Muscle layer of colon (tissue), 2 donors: ENCODE data around the gene SUFU.
"Not testable (repeated sequence)": the region's sequence is repeated elsewhere in the genome, so short reads cannot be mapped to it uniquely, and the experiment has no call there.

Source experiments
- H3K27ac ChIP-seq: one replicate; pipeline ENCODE4 v1.7.0; 2013; ENCODE audit warnings: low read depth, mild to moderate bottlenecking, low read length, moderate library complexity
- H3K27me3 ChIP-seq, 2 donors: one replicate each; pipeline ENCODE4 v1.7.0; 2013; ENCODE audit warnings: low read length in 2 of 2, mild to moderate bottlenecking in 2 of 2; ENCODE audit not compliant: insufficient read depth in 2 of 2, control insufficient read depth in 1 of 2
- H3K36me3 ChIP-seq: one replicate; pipeline ENCODE4 v1.7.0; 2013; ENCODE audit warnings: mild to moderate bottlenecking, low read length; ENCODE audit not compliant: insufficient read depth
- H3K4me1 ChIP-seq: one replicate; pipeline ENCODE4 v1.7.0; 2013; ENCODE audit warnings: mild to moderate bottlenecking, low read length; ENCODE audit not compliant: insufficient read depth
- H3K4me3 ChIP-seq, 2 donors: one replicate each; pipeline ENCODE4 v1.7.0; 2013; ENCODE audit warnings: low read length in 2 of 2, low read depth in 1 of 2, mild to moderate bottlenecking in 1 of 2, moderate library complexity in 1 of 2
- H3K9ac ChIP-seq: one replicate; pipeline ENCODE4 v1.7.0; 2013; ENCODE audit warnings: low read length
- H3K9me3 ChIP-seq: one replicate; pipeline ENCODE4 v1.7.0; 2013; ENCODE audit warnings: mild to moderate bottlenecking, low read length
- donor health status: abdominal sarcoma.
- donor health status: Adenocarcinoma of cecum.

The SUFU gene

GRCh38 chr10:102503264-102504178 is at the start of gene SUFU:
Gene SUFU (plus strand): TSS chr10:102503972. CDS start chr10:102504153, 181 bp downstream.
- Histone ChIP-seq H3K27me3 (no peaks in the 10 kb centered on the region), H3K36me3 (peaks cover 4% of the 10 kb centered on the region), H3K27ac (peak within 1 kb of the TSS; percentile 90), H3K9me3 (no peaks in the 10 kb centered on the region), H3K9ac (peak within 1 kb of the TSS; percentile 32), H3K4me3 (peak within 1 kb of the TSS; percentile 90 to 100), H3K4me1 (peaks cover 29% of the 10 kb centered on the region)

- H3K27me3 ChIP-seq, H3K36me3 ChIP-seq, H3K4me1 ChIP-seq, H3K4me3 ChIP-seq, H3K27ac ChIP-seq, H3K9ac ChIP-seq, H3K9me3 ChIP-seq: not testable (repeated sequence)
Measured at GRCh38 chr10:102454662-102455487, 48.9 kb upstream of the SUFU start.

- H3K9me3 ChIP-seq: no peaks in the 10 kb centered on the region
- no peak overlapping the region for H3K4me3 ChIP-seq
- H3K36me3 ChIP-seq: peaks cover 4% of the 10 kb centered on the region
- H3K27ac ChIP-seq: no peak overlapping the region
- H3K9ac ChIP-seq: no peak overlapping the region
- H3K27me3 ChIP-seq: no peaks in the 10 kb centered on the region
- peaks cover 16% of the 10 kb centered on the region for H3K4me1 ChIP-seq
Measured at GRCh38 chr10:102455893-102456471, 47.8 kb upstream of the SUFU start.

- no peak overlapping the region for H3K9ac ChIP-seq
- no peak overlapping the region for H3K27ac ChIP-seq
- H3K27me3 ChIP-seq: peaks cover 0 to 4% of the 10 kb centered on the region in 2 donors
- peaks cover 18% of the 10 kb centered on the region for H3K4me1 ChIP-seq
- H3K4me3 ChIP-seq: no peak overlapping the region
- no peaks in the 10 kb centered on the region for H3K9me3 ChIP-seq
- peaks cover 4% of the 10 kb centered on the region for H3K36me3 ChIP-seq
Measured at GRCh38 chr10:102457591-102458150, 46.1 kb upstream of the SUFU start.

GRCh38 chr10:102458656-102459055 is 45.1 kb upstream of the SUFU start:
- no peak overlapping the region for H3K4me3 ChIP-seq
- peaks cover 15% of the 10 kb centered on the region for H3K4me1 ChIP-seq
- no peaks in the 10 kb centered on the region for H3K9me3 ChIP-seq
- H3K27ac ChIP-seq: no peak overlapping the region
- peaks cover 0 to 4% of the 10 kb centered on the region in 2 donors for H3K27me3 ChIP-seq
- peaks cover 4% of the 10 kb centered on the region for H3K36me3 ChIP-seq
- no peak overlapping the region for H3K9ac ChIP-seq

- peaks cover 0 to 4% of the 10 kb centered on the region in 2 donors for H3K27me3 ChIP-seq
- H3K9me3 ChIP-seq: no peaks in the 10 kb centered on the region
- no peak overlapping the region for H3K27ac ChIP-seq
- peak overlapping the region; percentile 40 to 85 for H3K4me3 ChIP-seq
- H3K36me3 ChIP-seq: peaks cover 2% of the 10 kb centered on the region
- H3K4me1 ChIP-seq: peaks cover 15% of the 10 kb centered on the region
- H3K9ac ChIP-seq: peak overlapping the region; percentile 78
Measured at GRCh38 chr10:102460836-102461186, 43.0 kb upstream of the SUFU start.

- no peaks in the 10 kb centered on the region for H3K9me3 ChIP-seq
- H3K9ac ChIP-seq: peak overlapping the region; percentile 78
- peaks cover 15% of the 10 kb centered on the region for H3K4me1 ChIP-seq
- peak overlapping the region; percentile 63 for H3K27ac ChIP-seq
- H3K36me3 ChIP-seq: no peaks in the 10 kb centered on the region
- H3K27me3 ChIP-seq: peaks cover 0 to 4% of the 10 kb centered on the region in 2 donors
- H3K4me3 ChIP-seq: peak overlapping the region; percentile 40 to 85
Measured at GRCh38 chr10:102461187-102462054, 42.4 kb upstream of the SUFU start.

- Histone ChIP-seq H3K27me3 (peaks cover 0 to 4% of the 10 kb centered on the region in 2 donors), H3K9ac (no peak overlapping the region), H3K4me1 (peaks cover 15% of the 10 kb centered on the region), H3K9me3 (no peaks in the 10 kb centered on the region), H3K4me3 (no peak overlapping the region), H3K36me3 (no peaks in the 10 kb centered on the region), H3K27ac (no peak overlapping the region)
Measured at GRCh38 chr10:102462512-102463054, 41.2 kb upstream of the SUFU start.

- no peaks in the 10 kb centered on the region for H3K9me3 ChIP-seq
- no peak overlapping the region for H3K9ac ChIP-seq
- peaks cover 0 to 4% of the 10 kb centered on the region in 2 donors for H3K27me3 ChIP-seq
- peaks cover 15% of the 10 kb centered on the region for H3K4me1 ChIP-seq
- H3K4me3 ChIP-seq: no peak overlapping the region
- H3K36me3 ChIP-seq: no peaks in the 10 kb centered on the region
- H3K27ac ChIP-seq: no peak overlapping the region
Measured at GRCh38 chr10:102463983-102464382, 39.8 kb upstream of the SUFU start.

- Histone ChIP-seq H3K27ac (no peak overlapping the region), H3K27me3 (peaks cover 0 to 4% of the 10 kb centered on the region in 2 donors), H3K9ac (no peak overlapping the region), H3K4me3 (no peak overlapping the region), H3K9me3 (no peaks in the 10 kb centered on the region), H3K36me3 (no peaks in the 10 kb centered on the region), H3K4me1 (peaks cover 14% of the 10 kb centered on the region)
Measured at GRCh38 chr10:102465466-102465865, 38.3 kb upstream of the SUFU start.
